ENCODE results near the gene RGL4. TPM values are rescaled to one million over a fixed set of nuclear protein-coding genes. Genes with fewer than 3 reads are reported as not detected.

Gene RGL4
- total and polyA plus RNA-seq, 2 of the 8 experiments (the other 6 are each of a cell fraction or from before 2014, with no cell fraction given), result not detected

- Histone ChIP-seq H2BK12ac (ENCODE audit: low read depth, low read length) (no peak overlapping the region), H2BK120ac (replicated peaks; ENCODE audit: low read depth, low read length) (no peak overlapping the region), H4K20me1 (replicated peaks in 1 of 2; ENCODE audit: control insufficient read depth in 1 of 2, insufficient read depth in 2 of 2, low read length in 2 of 2) (peaks cover 3 to 12% of the 10 kb centered on the region in 2 experiments), H3K4me2 (ENCODE audit: insufficient read depth in 1 of 2, low read depth in 2 of 2, low read length in 2 of 2) (no peak overlapping the region), H2AFZ (ENCODE audit: low read length) (no peak overlapping the region), H3K23ac (ENCODE audit: insufficient read length) (no peak overlapping the region), H4K8ac (ENCODE audit: extremely low read depth, insufficient read depth, low read length) (no peak overlapping the region), H3K27ac (ENCODE audit: low read depth, low read length) (no peak overlapping the region), H3K36me3 (ENCODE audit: control insufficient read depth in 2 of 4, insufficient read depth in 4 of 4, low read length in 3 of 4) (no peaks in the 10 kb centered on the region), H2BK15ac (ENCODE audit: low read length) (no peak overlapping the region), H4K91ac (replicated peaks; ENCODE audit: insufficient read length, low read length) (no peak overlapping the region), H3K14ac (ENCODE audit: insufficient read length) (no peak overlapping the region), H3K56ac (replicated peaks; ENCODE audit: insufficient read length, low read depth, low read length) (no peak overlapping the region), H2BK20ac (ENCODE audit: low read length) (no peak overlapping the region), H3K4ac (replicated peaks; ENCODE audit: insufficient read length, low read depth, low read length) (no peak overlapping the region), H3K18ac (ENCODE audit: extremely low read depth, low read length) (no peak overlapping the region), H3K9ac (replicated peaks in 1 of 4; ENCODE audit: extremely low read depth in 1 of 4, low read depth in 3 of 4, low read length in 3 of 4) (no peak overlapping the region), H3K79me1 (ENCODE audit: low read depth, low read length) (no peaks in the 10 kb centered on the region; the same call in 1 of the 2 replicates), H3K4me3 (ENCODE audit: extremely low read depth in 1 of 4, insufficient read depth in 2 of 4, low read depth in 3 of 4, low read length in 4 of 4) (no peak overlapping the region), H3K27me3 (replicated peaks in 1 of 4; ENCODE audit: control insufficient read depth in 3 of 4, extremely low read depth in 1 of 4, insufficient read depth in 3 of 4, low read length in 3 of 4) (no peaks in the 10 kb centered on the region), H3K9me3 (ENCODE audit: insufficient read depth in 2 of 2, low read depth in 1 of 2, low read length in 1 of 2) (no peaks in the 10 kb centered on the region), H3K4me1 (replicated peaks in 1 of 4; ENCODE audit: control insufficient read depth in 3 of 4, insufficient read depth in 4 of 4, low read length in 3 of 4) (peaks cover 0 to 7% (median 2%) of the 10 kb centered on the region in 4 experiments; a peak in 4 of 7 replicates), H3K79me2 (ENCODE audit: control insufficient read depth in 1 of 2, insufficient read depth in 2 of 2, low read length in 2 of 2) (no peaks in the 10 kb centered on the region), H3K23me2 (ENCODE audit: low read depth, low read length) (no peaks in the 10 kb centered on the region), H2BK5ac (ENCODE audit: low read depth, low read length) (no peak overlapping the region), H2AK5ac (ENCODE audit: low read depth, low read length) (no peak overlapping the region), H4K5ac (ENCODE audit: insufficient read length, low read depth, low read length) (no peak overlapping the region)
- 91% methylated on average over 6 of the region's 6 CpGs; no CpG with 5 or more reads in 1 of the 2 experiments for WGBS, 2 experiments (ENCODE audit: extremely low coverage in 1 of 2, insufficient coverage in 1 of 2, insufficient read length in 1 of 2, insufficient replicate concordance in 2 of 2, low coverage in 1 of 2, low lambda C conversion rate in 2 of 2, missing lambda C conversion rate in 1 of 2)
- no peak for DNase-seq (ENCODE audit: low read depth in 1 of 2, low spot score in 2 of 2)
- POLR2A ChIA-PET (ENCODE audit: partially characterized antibody), result no interaction called here
- CTCF ChIA-PET (ENCODE audit: partially characterized antibody), result no interaction called here
- FAIRE-seq, result no peak
- no peak for TF ChIP-seq GTF2F1 (IDR thresholded peaks at IDR 0.05; ENCODE audit: borderline replicate concordance, low read depth, low read length)
- TF ChIP-seq PHF8 (conservative IDR thresholded peaks at IDR 0.05; ENCODE audit: low read depth, low read length), result no peak
Measured at GRCh38 chr22:23677701-23677995, 13.2 kb upstream of the RGL4 start.

Data from H1 (cell line).